GM23248 (cell line): ENCODE data around the gene TNRC6B. TPM values are rescaled to one million over a fixed set of nuclear protein-coding genes. Genes with fewer than 3 reads are reported as not detected.

Source experiments
- DNase-seq: peaks from one replicate; pipeline ENCODE4 v3.0.0-alpha.2; 2015
- H2AFZ ChIP-seq: fragments of 200-600 bp; sonication (generic); 2 replicates; pipeline ENCODE4 v1.6.1; 2016; ENCODE audit warnings: antibody characterized with exemption
- H3F3A ChIP-seq: fragments of 200-600 bp; sonication (generic); 2 replicates; pipeline ENCODE4 v1.6.1; 2016; ENCODE audit warnings: mild to moderate bottlenecking, antibody characterized with exemption, mixed run types; ENCODE audit not compliant: insufficient read depth
- H3K27ac ChIP-seq: fragments of 200-600 bp; sonication (generic); 2 replicates; pipeline ENCODE4 v1.5.1; 2016; ENCODE audit warnings: mild to moderate bottlenecking
- H3K27me3 ChIP-seq: fragments of 200-600 bp; sonication (generic); replicated peaks from 2 replicates; pipeline ENCODE4 v1.6.1; 2016; ENCODE audit warnings: mild to moderate bottlenecking; ENCODE audit not compliant: insufficient read depth
- H3K36me3 ChIP-seq: fragments of 200-600 bp; sonication (generic); 2 replicates; pipeline ENCODE4 v1.6.1; 2016; ENCODE audit warnings: low read depth, mild to moderate bottlenecking
- H3K4me1 ChIP-seq: fragments of 200-600 bp; sonication (generic); 2 replicates; pipeline ENCODE4 v1.6.1; 2016; ENCODE audit warnings: mild to moderate bottlenecking; ENCODE audit not compliant: insufficient read depth
- H3K4me2 ChIP-seq: fragments of 200-600 bp; sonication (generic); one replicate; pipeline ENCODE4 v1.6.1; 2016; ENCODE audit warnings: mild to moderate bottlenecking; ENCODE audit not compliant: unreplicated experiment
- H3K4me3 ChIP-seq: fragments of 200-600 bp; sonication (generic); 2 replicates; pipeline ENCODE4 v1.5.1; 2016; ENCODE audit warnings: mild to moderate bottlenecking
- H3K79me2 ChIP-seq: fragments of 200-600 bp; sonication (generic); 2 replicates; pipeline ENCODE4 v1.6.1; 2016; ENCODE audit warnings: mild to moderate bottlenecking; ENCODE audit not compliant: insufficient read depth
- H3K9ac ChIP-seq: fragments of 200-600 bp; sonication (generic); 2 replicates; pipeline ENCODE4 v1.6.1; 2016; ENCODE audit warnings: mild to moderate bottlenecking
- H3K9me2 ChIP-seq: fragments of 200-600 bp; sonication (generic); 2 replicates; pipeline ENCODE4 v1.6.1; 2016; ENCODE audit warnings: mixed run types, mild to moderate bottlenecking, moderate library complexity; ENCODE audit not compliant: insufficient read depth
- H3K9me3 ChIP-seq: fragments of 200-600 bp; sonication (generic); one replicate; pipeline ENCODE4 v1.6.1; 2017; ENCODE audit warnings: low read depth
- H4K20me1 ChIP-seq: fragments of 200-600 bp; sonication (generic); 2 replicates; pipeline ENCODE4 v1.6.0; 2016; ENCODE audit not compliant: insufficient read depth
- EZH2 ChIP-seq: fragments of 200-600 bp; sonication (generic); IDR thresholded peaks from 2 replicates; pipeline ENCODE4 v1.6.1; 2018; ENCODE audit warnings: antibody characterized with exemption, mild to moderate bottlenecking; ENCODE audit not compliant: insufficient read depth, poor library complexity, severe bottlenecking
- EZH2phosphoT487 ChIP-seq: fragments of 200-600 bp; sonication (generic); IDR thresholded peaks from 2 replicates; pipeline ENCODE4 v1.6.1; 2018; ENCODE audit warnings: antibody characterized with exemption, moderate library complexity, mild to moderate bottlenecking, low read depth; ENCODE audit not compliant: insufficient read depth
- WGBS, 2 experiments: methylation state at CpG; one replicate each; pipeline ENCODE4 v1.1.6; 2015 to 2017; ENCODE audit warnings: low lambda C conversion rate in 2 of 2, low coverage in 1 of 2; ENCODE audit errors: missing lambda C conversion rate in 2 of 2; 5-methylcytosine and 5-hydroxymethylcytosine counted together
- in situ Hi-C: fragments of 300-500 bp; cut with MboI; formaldehyde crosslinking; loops from 2 replicates; pipeline ENCODE4 v1.15.0; 2020
- polyA plus RNA-seq: library from polyadenylated mRNA; unstranded; fragments of >200 nt; fragmentation: Nextera tagmentation; extraction: Ambion mirVana; gene quantifications from 2 replicates; pipeline ENCODE4 v1.2.1, GENCODE V29; 2016
- total RNA-seq: library from RNA; depleted of rRNA; stranded (reverse); fragments of >200 nt; shearing (Covaris generic); gene quantifications from 2 replicates; pipeline ENCODE4 v1.2.3, GENCODE V29; 2014

The TNRC6B gene
- total and polyA plus RNA-seq, 2 experiments from 2014 or later: 14.1 to 21.1 TPM

DNA sequence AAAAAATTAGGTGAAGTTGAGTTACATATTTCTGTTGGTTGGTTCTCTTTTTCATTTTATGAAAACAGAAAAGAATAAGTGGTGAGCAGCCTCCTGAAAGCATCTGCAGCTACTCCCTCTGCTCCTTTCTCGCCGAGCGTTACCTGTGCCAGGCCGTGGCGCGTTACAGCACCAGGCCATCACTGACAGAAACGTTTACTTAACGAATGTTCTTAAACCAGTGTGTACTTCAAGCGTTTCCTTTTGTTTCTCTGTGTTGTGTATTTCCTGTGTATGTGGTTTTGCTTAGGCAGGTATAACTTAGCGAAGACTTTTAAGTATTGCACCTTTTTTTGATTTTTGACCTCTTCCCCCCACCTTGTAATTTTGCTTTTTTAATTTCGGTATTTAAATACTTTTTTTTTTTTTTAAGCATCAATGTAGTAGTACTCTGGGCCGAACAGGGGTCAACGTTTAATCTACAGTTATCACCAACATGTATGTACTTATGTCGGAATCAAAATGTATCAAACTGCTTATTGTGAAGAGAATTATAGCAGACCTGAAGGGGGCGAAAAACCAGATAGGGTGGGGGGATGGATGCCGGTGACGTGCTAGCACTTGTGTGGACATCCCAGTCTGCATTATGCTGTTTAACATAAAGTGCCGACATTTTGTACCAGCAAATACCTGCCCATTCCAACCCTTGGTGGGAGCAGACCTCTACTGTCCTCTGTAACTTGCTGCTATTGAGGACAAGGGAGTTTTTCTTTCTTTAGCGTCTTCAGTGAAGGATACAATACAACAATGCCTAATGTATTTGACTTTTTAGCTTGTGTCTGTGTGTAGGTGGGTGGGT, 147.0 kb downstream of the TNRC6B start:
- in situ Hi-C loops: loop anchor here (25.0 kb wide), 1 partner anchor 762 kb away; the partner anchor contains the start of gene CACNA1I
- Histone ChIP-seq H3K4me3 (no peak overlapping the region), H3K9me2 (no peaks in the 10 kb centered on the region), H3K27me3 (no peaks in the 10 kb centered on the region), H3K9me3 (no peaks in the 10 kb centered on the region), H2AFZ (no peak overlapping the region), H3K4me1 (no peaks in the 10 kb centered on the region), H4K20me1 (no peaks in the 10 kb centered on the region), H3K79me2 (no peaks in the 10 kb centered on the region), H3K4me2 (no peak overlapping the region), H3K27ac (no peak overlapping the region), H3K9ac (no peak overlapping the region), H3F3A (no peaks in the 10 kb centered on the region), H3K36me3 (peaks cover 25% of the 10 kb centered on the region)
- DNase-seq: no peak
- no peak for TF ChIP-seq EZH2
- TF ChIP-seq EZH2phosphoT487: no peak
- 79 to 82% methylated on average over 19 of the region's 19 CpGs for WGBS, 2 experiments

GRCh38 chr22:40325315-40325714, 147.6 kb downstream of the TNRC6B start:
- H3F3A ChIP-seq: no peaks in the 10 kb centered on the region
- H3K36me3 ChIP-seq: peaks cover 31% of the 10 kb centered on the region
- H3K4me2 ChIP-seq: no peak overlapping the region
- H3K27me3 ChIP-seq: no peaks in the 10 kb centered on the region
- no peak for DNase-seq
- no peaks in the 10 kb centered on the region for H3K9me3 ChIP-seq
- H3K27ac ChIP-seq: no peak overlapping the region
- no peaks in the 10 kb centered on the region for H3K79me2 ChIP-seq
- no peaks in the 10 kb centered on the region for H3K4me1 ChIP-seq
- no peak overlapping the region for H2AFZ ChIP-seq
- H3K9me2 ChIP-seq: no peaks in the 10 kb centered on the region
- H3K9ac ChIP-seq: no peak overlapping the region
- no peak overlapping the region for H3K4me3 ChIP-seq
- TF ChIP-seq EZH2phosphoT487: no peak
- no peak for TF ChIP-seq EZH2
- no peaks in the 10 kb centered on the region for H4K20me1 ChIP-seq
- in situ Hi-C loops: loop anchor here (25.0 kb wide), 1 partner anchor 763 kb away; the partner anchor contains the start of gene CACNA1I
- 93 to 94% methylated on average over 6 of the region's 6 CpGs for WGBS, 2 experiments

DNA sequence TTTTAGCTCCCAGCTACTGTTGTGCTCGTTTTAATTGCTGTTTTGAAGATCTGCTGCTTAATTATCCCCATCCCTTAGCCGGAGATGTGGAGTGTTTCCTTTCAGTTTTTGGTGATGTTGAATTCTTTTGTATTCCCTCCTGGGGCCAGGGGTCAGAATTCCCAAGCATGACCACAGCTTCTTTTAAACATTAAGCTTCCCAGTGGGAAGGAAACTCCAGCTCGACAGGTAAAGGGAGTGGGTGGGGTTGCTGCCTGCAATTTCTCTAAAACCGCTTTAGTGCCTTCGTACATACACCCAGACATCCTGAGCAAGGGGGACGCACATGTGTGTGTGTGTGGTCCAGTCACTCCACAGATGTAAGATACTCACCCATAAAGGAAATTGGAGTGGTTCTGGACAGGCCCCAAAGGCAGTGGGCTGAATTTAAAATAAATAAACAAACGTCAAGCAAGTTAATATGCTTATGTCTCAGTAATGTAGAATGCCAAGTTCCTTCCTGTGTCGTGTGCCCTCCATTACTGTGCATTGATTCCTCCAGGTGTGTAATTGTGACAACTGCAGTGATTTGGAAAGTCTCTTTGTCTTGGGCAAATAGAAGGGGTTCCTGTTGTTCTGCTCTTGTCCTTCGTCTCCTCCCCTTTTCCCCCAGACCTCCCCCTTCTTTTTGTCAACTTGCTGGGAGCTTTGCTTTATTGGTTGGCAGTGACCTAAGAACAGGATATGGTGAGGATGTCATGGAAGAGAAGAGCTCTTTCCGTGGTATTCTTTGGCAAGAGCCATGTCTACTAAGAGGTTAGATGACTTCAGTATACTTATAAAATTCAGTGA, 149.4 kb downstream of the TNRC6B start:
- DNase-seq: peak; percentile 13
- Histone ChIP-seq H2AFZ (no peak overlapping the region), H3K9ac (no peak overlapping the region), H3K27ac (no peak overlapping the region), H3K4me3 (no peak overlapping the region), H4K20me1 (no peaks in the 10 kb centered on the region), H3K4me1 (no peaks in the 10 kb centered on the region), H3K9me2 (no peaks in the 10 kb centered on the region), H3F3A (no peaks in the 10 kb centered on the region), H3K36me3 (peaks cover 22% of the 10 kb centered on the region), H3K79me2 (no peaks in the 10 kb centered on the region), H3K4me2 (no peak overlapping the region), H3K27me3 (no peaks in the 10 kb centered on the region), H3K9me3 (no peaks in the 10 kb centered on the region)
- 74 to 76% methylated on average over 10 of the region's 10 CpGs for WGBS, 2 experiments
- in situ Hi-C loops: loop anchor here (25.0 kb wide), 1 partner anchor 765 kb away; the partner anchor contains the start of gene CACNA1I
- TF ChIP-seq EZH2phosphoT487 (no peak), EZH2 (no peak)
